ENCODE data around the gene KLC1.

- no peak for TF ChIP-seq POLR2A (IDR thresholded peaks at IDR 0.05; ENCODE audit: control extremely low read depth in 1 of 2, low read depth in 2 of 2, low read length in 2 of 2)
- TF ChIP-seq SIN3A (conservative IDR thresholded peaks at IDR 0.05 in 1 of 2, IDR thresholded peaks at IDR 0.05 in 1 of 2; ENCODE audit: low read depth in 1 of 2, low read length in 2 of 2) = no peak
- no peak for TF ChIP-seq ASH2L (IDR thresholded peaks at IDR 0.05; ENCODE audit: low read length)
- TF ChIP-seq KDM1A (IDR thresholded peaks at IDR 0.05; ENCODE audit: borderline replicate concordance, low read length) = no peak
- no peak for TF ChIP-seq TAF1 (IDR thresholded peaks at IDR 0.05; ENCODE audit: low read depth, low read length)
- TF ChIP-seq CHD7 (IDR thresholded peaks at IDR 0.05; ENCODE audit: insufficient replicate concordance, low read length) = no peak
- TF ChIP-seq EZH2 (IDR thresholded peaks at IDR 0.05; ENCODE audit: low read depth, low read length, severe bottlenecking) = no peak
- no peak for TF ChIP-seq HDAC2 (IDR thresholded peaks at IDR 0.05; ENCODE audit: borderline replicate concordance in 1 of 2, low read depth in 2 of 2, low read length in 2 of 2)
- no peak for TF ChIP-seq POLR2AphosphoS5 (IDR thresholded peaks at IDR 0.05; ENCODE audit: low read depth, low read length)
These were observed 3.5 kb upstream of the KLC1 start for GRCh38 chr14:103625356-103626095.
